WTC11 (cell line): ENCODE data around the gene RASD1. TPM values are rescaled to one million over a fixed set of nuclear protein-coding genes. Genes with fewer than 3 reads are reported as not detected.
"Not testable (repeated sequence)": the region's sequence is repeated elsewhere in the genome, so short reads cannot be mapped to it uniquely, and the experiment has no call there.

Source experiments
- ATAC-seq: fragments of 200-7000 bp; cut with Tn5 transposase; 2 replicates; pipeline ENCODE4 v1.10.0; 2021; ENCODE audit warnings: mild to moderate bottlenecking, moderate library complexity
- CTCF ChIA-PET: fragments of 300-600 bp; sonication (Branson Sonifier 250); formaldehyde crosslinking; loops from one replicate; lab custom pipeline; 2021; ENCODE audit warnings: antibody characterized with exemption; lab: Charles Lee
- POLR2A ChIA-PET: fragments of 350-600 bp; sonication (Branson Sonifier 250); formaldehyde crosslinking; loops from one replicate; lab custom pipeline; 2021; ENCODE audit warnings: antibody characterized with exemption; lab: Charles Lee
- DNase-seq: peaks from one replicate; pipeline ENCODE4 v3.0.0; 2021; ENCODE audit warnings: low spot score
- H3K27ac Mint-ChIP-seq: 2 replicates; pipeline ENCODE4 v1.8.0; 2021; ENCODE audit warnings: mixed read lengths
- H3K27me3 Mint-ChIP-seq: 2 replicates; pipeline ENCODE4 v1.8.0; 2021; ENCODE audit warnings: low read depth, mild to moderate bottlenecking, moderate library complexity, mixed read lengths
- H3K36me3 Mint-ChIP-seq: 2 replicates; pipeline ENCODE4 v1.8.0; 2021; ENCODE audit warnings: mixed read lengths
- H3K4me1 Mint-ChIP-seq: 2 replicates; pipeline ENCODE4 v1.8.0; 2022; ENCODE audit warnings: mixed read lengths
- H3K4me3 Mint-ChIP-seq: 2 replicates; pipeline ENCODE4 v1.8.0; 2021; ENCODE audit warnings: mild to moderate bottlenecking, moderate library complexity, mixed read lengths
- H3K9me3 Mint-ChIP-seq: 2 replicates; pipeline ENCODE4 v1.8.0; 2021; ENCODE audit warnings: mixed read lengths
- CREM ChIP-seq: sonication (generic); formaldehyde crosslinking; IDR thresholded peaks from 2 replicates; pipeline ENCODE4 v1.8.1; 2022; ENCODE audit warnings: mild to moderate bottlenecking, missing genetic modification reagents, moderate library complexity
- CTCF ChIP-seq: fragments of 200-600 bp; IDR thresholded peaks from 2 replicates; pipeline ENCODE4 v1.8.0; 2022; ENCODE audit warnings: antibody characterized with exemption
- E2F4 ChIP-seq: sonication (generic); formaldehyde crosslinking; IDR thresholded peaks from 2 replicates; pipeline ENCODE4 v1.8.1; 2022; ENCODE audit warnings: low read depth, mild to moderate bottlenecking, moderate library complexity, missing genetic modification reagents, borderline replicate concordance
- ETV6 ChIP-seq: sonication (generic); formaldehyde crosslinking; IDR thresholded peaks from 2 replicates; pipeline ENCODE4 v1.8.1; 2022; ENCODE audit warnings: mild to moderate bottlenecking, missing genetic modification reagents
- FOXP1 ChIP-seq: sonication (generic); formaldehyde crosslinking; IDR thresholded peaks from 2 replicates; pipeline ENCODE4 v1.8.0; 2022; ENCODE audit warnings: missing genetic modification reagents, mild to moderate bottlenecking, moderate library complexity, borderline replicate concordance
- IRF2 ChIP-seq: sonication (generic); formaldehyde crosslinking; IDR thresholded peaks from 2 replicates; pipeline ENCODE4 v1.8.0; 2022; ENCODE audit warnings: low read depth, missing genetic modification reagents, borderline replicate concordance
- JUN ChIP-seq: sonication (generic); formaldehyde crosslinking; IDR thresholded peaks from 2 replicates; pipeline ENCODE4 v1.8.0; 2023; ENCODE audit warnings: mild to moderate bottlenecking, missing genetic modification reagents
- MAX ChIP-seq: sonication (generic); formaldehyde crosslinking; IDR thresholded peaks from 2 replicates; pipeline ENCODE4 v1.8.0; 2022; ENCODE audit warnings: mild to moderate bottlenecking, missing genetic modification reagents
- NR1H2 ChIP-seq: sonication (generic); formaldehyde crosslinking; IDR thresholded peaks from 2 replicates; pipeline ENCODE4 v1.9.0; 2021; ENCODE audit warnings: mild to moderate bottlenecking, moderate library complexity, missing genetic modification reagents
- NR2C2 ChIP-seq: sonication (generic); formaldehyde crosslinking; IDR thresholded peaks from 2 replicates; pipeline ENCODE4 v1.8.0; 2022; ENCODE audit warnings: mild to moderate bottlenecking, missing genetic modification reagents
- PREB ChIP-seq: sonication (generic); formaldehyde crosslinking; IDR thresholded peaks from 2 replicates; pipeline ENCODE4 v1.8.1; 2022; ENCODE audit warnings: mild to moderate bottlenecking, missing genetic modification reagents, moderate library complexity, borderline replicate concordance
- TEAD1 ChIP-seq: sonication (generic); formaldehyde crosslinking; IDR thresholded peaks from 2 replicates; pipeline ENCODE4 v1.8.0; 2022; ENCODE audit warnings: mild to moderate bottlenecking, missing genetic modification reagents
- ZNF263 ChIP-seq: sonication (generic); formaldehyde crosslinking; IDR thresholded peaks from 2 replicates; pipeline ENCODE4 v1.8.1; 2022; ENCODE audit warnings: low read depth, mild to moderate bottlenecking, moderate library complexity, missing genetic modification reagents
- total RNA-seq: library from RNA; stranded (reverse); gene quantifications from 3 replicates; pipeline ENCODE4 v1.2.3, GENCODE V29; 2021
- TF ChIP-seq, protein P1 (sequence below): sonication (generic); formaldehyde crosslinking; IDR thresholded peaks from 2 replicates; pipeline ENCODE4 v1.8.1; 2023; ENCODE audit warnings: mild to moderate bottlenecking, missing genetic modification reagents, moderate library complexity
- TF ChIP-seq, protein P2 (sequence below): fragments of 250-450 bp; sonication (Bioruptor Pico); IDR thresholded peaks from 2 replicates; pipeline ENCODE4 v1.8.0; 2021; ENCODE audit warnings: mild to moderate bottlenecking
- TF ChIP-seq, protein P3 (sequence below): sonication (generic); formaldehyde crosslinking; IDR thresholded peaks from 2 replicates; pipeline ENCODE4 v1.8.0; 2022; ENCODE audit warnings: missing genetic modification reagents

The RASD1 gene
- total RNA-seq, 1 experiment from 2014 or later: 5.1 TPM

- POLR2A ChIA-PET: no interaction called here
- Mint-ChIP-seq H3K27me3 (no peaks in the 10 kb centered on the region), H3K4me1 (peaks cover 14% of the 10 kb centered on the region), H3K4me3 (no peak overlapping the region), H3K9me3 (peaks cover 7% of the 10 kb centered on the region), H3K36me3 (peaks cover 43% of the 10 kb centered on the region), H3K27ac (no peak overlapping the region)
- no peak for TF ChIP-seq IRF2 (CRISPR knock-in tag)
- no peak for TF ChIP-seq CTCF
- TF ChIP-seq, protein P1, sequence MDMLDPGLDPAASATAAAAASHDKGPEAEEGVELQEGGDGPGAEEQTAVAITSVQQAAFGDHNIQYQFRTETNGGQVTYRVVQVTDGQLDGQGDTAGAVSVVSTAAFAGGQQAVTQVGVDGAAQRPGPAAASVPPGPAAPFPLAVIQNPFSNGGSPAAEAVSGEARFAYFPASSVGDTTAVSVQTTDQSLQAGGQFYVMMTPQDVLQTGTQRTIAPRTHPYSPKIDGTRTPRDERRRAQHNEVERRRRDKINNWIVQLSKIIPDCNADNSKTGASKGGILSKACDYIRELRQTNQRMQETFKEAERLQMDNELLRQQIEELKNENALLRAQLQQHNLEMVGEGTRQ (CRISPR knock-in tag): no peak
- no peak for TF ChIP-seq MAX (CRISPR knock-in tag)
- TF ChIP-seq, protein P2, sequence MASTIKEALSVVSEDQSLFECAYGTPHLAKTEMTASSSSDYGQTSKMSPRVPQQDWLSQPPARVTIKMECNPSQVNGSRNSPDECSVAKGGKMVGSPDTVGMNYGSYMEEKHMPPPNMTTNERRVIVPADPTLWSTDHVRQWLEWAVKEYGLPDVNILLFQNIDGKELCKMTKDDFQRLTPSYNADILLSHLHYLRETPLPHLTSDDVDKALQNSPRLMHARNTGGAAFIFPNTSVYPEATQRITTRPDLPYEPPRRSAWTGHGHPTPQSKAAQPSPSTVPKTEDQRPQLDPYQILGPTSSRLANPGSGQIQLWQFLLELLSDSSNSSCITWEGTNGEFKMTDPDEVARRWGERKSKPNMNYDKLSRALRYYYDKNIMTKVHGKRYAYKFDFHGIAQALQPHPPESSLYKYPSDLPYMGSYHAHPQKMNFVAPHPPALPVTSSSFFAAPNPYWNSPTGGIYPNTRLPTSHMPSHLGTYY (CRISPR knock-in tag): no peak
- TF ChIP-seq TEAD1 (CRISPR knock-in tag): no peak
- DNase-seq (no peak), ATAC-seq (no peak)
- CTCF ChIA-PET: no interaction called here
Observed at GRCh38 chr17:17487998-17488397, 8.2 kb downstream of the RASD1 start.

DNA sequence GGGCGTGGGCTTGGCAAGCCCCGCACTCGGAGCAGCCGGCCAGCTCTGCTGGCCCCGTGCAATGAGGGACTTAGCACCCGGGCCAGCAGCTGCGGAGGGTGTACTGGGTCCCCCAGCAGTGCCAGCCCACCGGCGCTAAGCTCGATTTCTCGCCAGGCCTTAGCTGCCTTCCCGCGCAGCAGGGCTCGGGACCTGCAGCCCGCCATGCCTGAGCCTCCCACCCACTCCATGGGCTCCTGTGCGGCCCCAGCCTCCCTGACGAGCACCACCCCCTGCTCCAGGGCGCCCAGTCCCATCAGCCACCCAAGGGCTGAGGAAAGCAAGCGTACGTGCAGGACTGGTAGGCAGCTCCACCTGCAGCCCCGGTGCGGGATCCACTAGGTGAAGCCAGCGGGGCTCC, 9.8 kb downstream of the RASD1 start:
- H3K27ac Mint-ChIP-seq, POLR2A ChIA-PET, H3K9me3 Mint-ChIP-seq, CTCF ChIA-PET, ATAC-seq, DNase-seq, H3K4me1 Mint-ChIP-seq, H3K4me3 Mint-ChIP-seq, H3K27me3 Mint-ChIP-seq: not testable (repeated sequence)
- peaks cover 40% of the 10 kb centered on the region for H3K36me3 Mint-ChIP-seq

DNA sequence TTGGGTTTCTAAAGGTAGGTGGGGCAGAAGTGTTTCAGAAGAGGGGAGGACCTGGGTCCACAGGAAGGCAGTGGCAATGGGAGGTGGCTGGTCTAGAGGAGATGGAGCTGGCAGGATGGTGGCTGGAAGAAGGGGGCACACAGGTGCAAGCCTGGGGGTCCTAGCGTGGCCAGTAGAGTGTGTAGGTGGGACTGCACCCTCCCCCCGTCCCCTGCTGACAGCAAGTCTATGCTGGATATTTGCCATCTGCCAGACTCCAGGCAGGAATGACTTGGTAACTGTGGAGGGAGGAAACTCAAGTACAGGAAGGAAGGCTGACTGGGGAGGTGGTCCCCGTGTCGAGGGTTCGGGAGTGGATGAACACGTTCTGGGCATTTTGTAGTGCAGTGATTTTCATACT, 10.8 kb downstream of the RASD1 start:
- no peak for DNase-seq
- no peaks in the 10 kb centered on the region; the same call in 1 of the 2 replicates for H3K4me1 Mint-ChIP-seq
- H3K4me3 Mint-ChIP-seq: no peak overlapping the region
- POLR2A ChIA-PET: no interaction called here
- no peaks in the 10 kb centered on the region for H3K27me3 Mint-ChIP-seq
- no peak for ATAC-seq
- CTCF ChIA-PET: no interaction called here
- H3K9me3 Mint-ChIP-seq: peaks cover 7% of the 10 kb centered on the region
- peak overlapping the region; percentile 40 for H3K27ac Mint-ChIP-seq
- peaks cover 39% of the 10 kb centered on the region for H3K36me3 Mint-ChIP-seq
- no peak for TF ChIP-seq JUN (CRISPR knock-in tag)
- no peak for TF ChIP-seq NR2C2 (CRISPR knock-in tag)
- no peak for TF ChIP-seq ZNF263 (CRISPR knock-in tag)
- no peak for TF ChIP-seq CREM
- TF ChIP-seq PREB: no peak
- no peak for TF ChIP-seq CTCF
- TF ChIP-seq, protein P3, sequence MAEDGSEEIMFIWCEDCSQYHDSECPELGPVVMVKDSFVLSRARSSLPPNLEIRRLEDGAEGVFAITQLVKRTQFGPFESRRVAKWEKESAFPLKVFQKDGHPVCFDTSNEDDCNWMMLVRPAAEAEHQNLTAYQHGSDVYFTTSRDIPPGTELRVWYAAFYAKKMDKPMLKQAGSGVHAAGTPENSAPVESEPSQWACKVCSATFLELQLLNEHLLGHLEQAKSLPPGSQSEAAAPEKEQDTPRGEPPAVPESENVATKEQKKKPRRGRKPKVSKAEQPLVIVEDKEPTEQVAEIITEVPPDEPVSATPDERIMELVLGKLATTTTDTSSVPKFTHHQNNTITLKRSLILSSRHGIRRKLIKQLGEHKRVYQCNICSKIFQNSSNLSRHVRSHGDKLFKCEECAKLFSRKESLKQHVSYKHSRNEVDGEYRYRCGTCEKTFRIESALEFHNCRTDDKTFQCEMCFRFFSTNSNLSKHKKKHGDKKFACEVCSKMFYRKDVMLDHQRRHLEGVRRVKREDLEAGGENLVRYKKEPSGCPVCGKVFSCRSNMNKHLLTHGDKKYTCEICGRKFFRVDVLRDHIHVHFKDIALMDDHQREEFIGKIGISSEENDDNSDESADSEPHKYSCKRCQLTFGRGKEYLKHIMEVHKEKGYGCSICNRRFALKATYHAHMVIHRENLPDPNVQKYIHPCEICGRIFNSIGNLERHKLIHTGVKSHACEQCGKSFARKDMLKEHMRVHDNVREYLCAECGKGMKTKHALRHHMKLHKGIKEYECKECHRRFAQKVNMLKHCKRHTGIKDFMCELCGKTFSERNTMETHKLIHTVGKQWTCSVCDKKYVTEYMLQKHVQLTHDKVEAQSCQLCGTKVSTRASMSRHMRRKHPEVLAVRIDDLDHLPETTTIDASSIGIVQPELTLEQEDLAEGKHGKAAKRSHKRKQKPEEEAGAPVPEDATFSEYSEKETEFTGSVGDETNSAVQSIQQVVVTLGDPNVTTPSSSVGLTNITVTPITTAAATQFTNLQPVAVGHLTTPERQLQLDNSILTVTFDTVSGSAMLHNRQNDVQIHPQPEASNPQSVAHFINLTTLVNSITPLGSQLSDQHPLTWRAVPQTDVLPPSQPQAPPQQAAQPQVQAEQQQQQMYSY (CRISPR knock-in tag): no peak
- TF ChIP-seq IRF2 (CRISPR knock-in tag): no peak
- TF ChIP-seq, protein P2 (CRISPR knock-in tag): no peak
- TF ChIP-seq ETV6 (CRISPR knock-in tag): no peak
- no peak for TF ChIP-seq FOXP1 (CRISPR knock-in tag)
- TF ChIP-seq TEAD1 (CRISPR knock-in tag): no peak
- TF ChIP-seq E2F4 (CRISPR knock-in tag): no peak
- TF ChIP-seq NR1H2: no peak
